Body of pancreas (tissue), 4 donors: ENCODE measurements around the gene EMC8.

ENCODE experiments used
- POLR2A ChIP-seq, 3 donors: fragments of 450-650 bp; IDR thresholded peaks; one replicate each; pipeline ENCODE4 v1.6.1; 2016; ENCODE audit warnings: antibody characterized with exemption in 3 of 3, mild to moderate bottlenecking in 2 of 3
- TF ChIP-seq, protein P1 (sequence below), 7 experiments: fragments of 450-650 bp in 4 of 7; fragments of 200-600 bp in 3 of 7; sonication (generic) in 3 of 7; IDR thresholded peaks; one replicate each; pipeline ENCODE4 v1.5.1; 2016 to 2019; ENCODE audit warnings: antibody characterized with exemption in 7 of 7

DNA sequence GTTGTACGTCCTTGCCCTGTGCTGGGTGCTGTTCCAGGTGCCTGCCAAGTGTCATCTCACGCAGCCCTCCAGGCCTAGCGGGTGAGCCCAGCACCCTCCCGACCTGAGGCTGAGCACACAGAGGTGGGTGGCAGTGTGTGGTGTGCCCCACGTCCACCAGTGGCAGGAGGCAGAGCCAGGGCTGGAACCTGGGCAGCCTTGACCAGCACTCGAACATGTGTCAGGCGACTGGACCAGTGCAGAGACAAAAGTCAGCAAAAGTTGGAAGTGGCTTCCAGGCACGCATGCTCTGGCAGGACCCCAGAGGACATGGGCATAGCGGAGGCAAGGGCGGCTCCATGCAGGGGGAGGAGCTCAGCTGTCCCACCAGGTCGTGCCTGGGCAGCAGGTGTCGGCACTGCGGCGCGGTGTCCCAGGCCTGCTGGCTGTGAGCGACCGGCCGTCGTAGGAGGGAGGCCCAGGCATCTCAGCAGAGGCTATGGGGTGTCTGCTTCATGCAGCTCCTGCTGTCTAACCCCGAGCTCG lies 35.9 kb upstream of the EMC8 start:
- TF ChIP-seq, protein P1, sequence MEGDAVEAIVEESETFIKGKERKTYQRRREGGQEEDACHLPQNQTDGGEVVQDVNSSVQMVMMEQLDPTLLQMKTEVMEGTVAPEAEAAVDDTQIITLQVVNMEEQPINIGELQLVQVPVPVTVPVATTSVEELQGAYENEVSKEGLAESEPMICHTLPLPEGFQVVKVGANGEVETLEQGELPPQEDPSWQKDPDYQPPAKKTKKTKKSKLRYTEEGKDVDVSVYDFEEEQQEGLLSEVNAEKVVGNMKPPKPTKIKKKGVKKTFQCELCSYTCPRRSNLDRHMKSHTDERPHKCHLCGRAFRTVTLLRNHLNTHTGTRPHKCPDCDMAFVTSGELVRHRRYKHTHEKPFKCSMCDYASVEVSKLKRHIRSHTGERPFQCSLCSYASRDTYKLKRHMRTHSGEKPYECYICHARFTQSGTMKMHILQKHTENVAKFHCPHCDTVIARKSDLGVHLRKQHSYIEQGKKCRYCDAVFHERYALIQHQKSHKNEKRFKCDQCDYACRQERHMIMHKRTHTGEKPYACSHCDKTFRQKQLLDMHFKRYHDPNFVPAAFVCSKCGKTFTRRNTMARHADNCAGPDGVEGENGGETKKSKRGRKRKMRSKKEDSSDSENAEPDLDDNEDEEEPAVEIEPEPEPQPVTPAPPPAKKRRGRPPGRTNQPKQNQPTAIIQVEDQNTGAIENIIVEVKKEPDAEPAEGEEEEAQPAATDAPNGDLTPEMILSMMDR (IDR thresholded peaks at IDR 0.05): no peak
- TF ChIP-seq POLR2A (IDR thresholded peaks at IDR 0.05): no peak
